Stimulated activated naive B cell treated with anti-CD40 and anti-IgM and Interleukin-4, amounts not matched to agents 10 μg/mL and 1 μg/mL and 100 μg/mL, for 72 hours (primary cell): ENCODE data around the gene HHATL.

Experiments
- ATAC-seq, 2 donors: fragments of 150-1000 bp; cut with Tn5 transposase; replicated peaks; 2 replicates each; pipeline ENCODE4 v1.10.0; 2021; ENCODE audit warnings: moderate library complexity in 1 of 2
- DNase-seq: peaks from one replicate; pipeline ENCODE4 v3.0.0; 2021
- H3K27ac Mint-ChIP-seq: one replicate; pipeline ENCODE4 v1.8.0; 2022; ENCODE audit warnings: mild to moderate bottlenecking, mixed read lengths
- H3K27me3 Mint-ChIP-seq, 2 donors: one replicate each; pipeline ENCODE4 v1.8.0; 2022; ENCODE audit warnings: mixed read lengths in 2 of 2
- H3K36me3 Mint-ChIP-seq, 2 donors: one replicate each; pipeline ENCODE4 v1.8.0; 2022; ENCODE audit warnings: mixed read lengths in 2 of 2, mild to moderate bottlenecking in 1 of 2
- H3K4me1 Mint-ChIP-seq, 2 donors: one replicate each; pipeline ENCODE4 v1.8.0; 2022; ENCODE audit warnings: mixed read lengths in 2 of 2, mild to moderate bottlenecking in 1 of 2
- H3K4me3 Mint-ChIP-seq, 2 donors: one replicate each; pipeline ENCODE4 v1.8.0; 2022; ENCODE audit warnings: mild to moderate bottlenecking in 2 of 2, mixed read lengths in 2 of 2, moderate library complexity in 1 of 2
- H3K9me3 Mint-ChIP-seq, 2 donors: one replicate each; pipeline ENCODE4 v1.8.0; 2022; ENCODE audit warnings: mixed read lengths in 2 of 2, mild to moderate bottlenecking in 1 of 2

HHATL gene

GRCh38 chr3:42701371-42702065, 1.1 kb downstream of the HHATL start:
- H3K4me3 Mint-ChIP-seq = no peak overlapping the region
- no peak overlapping the region for H3K27ac Mint-ChIP-seq
- ATAC-seq (peak; percentile 60 to 66), DNase-seq (no peak)
- H3K36me3 Mint-ChIP-seq = no peaks in the 10 kb centered on the region
- H3K4me1 Mint-ChIP-seq = peaks cover 0 to 6% of the 10 kb centered on the region in 2 donors
- no peaks in the 10 kb centered on the region for H3K9me3 Mint-ChIP-seq
- H3K27me3 Mint-ChIP-seq = peaks cover 20 to 30% of the 10 kb centered on the region in 2 donors

GRCh38 chr3:42700366-42701288, 2.0 kb downstream of the HHATL start:
- no peak overlapping the region for H3K27ac Mint-ChIP-seq
- no peak for DNase-seq

GRCh38 chr3:42699511-42699971, 3.1 kb downstream of the HHATL start:
- no peak overlapping the region for H3K4me3 Mint-ChIP-seq
- H3K9me3 Mint-ChIP-seq = no peaks in the 10 kb centered on the region
- no peak for ATAC-seq
- H3K4me1 Mint-ChIP-seq = peaks cover 0 to 6% of the 10 kb centered on the region in 2 donors
- no peaks in the 10 kb centered on the region for H3K36me3 Mint-ChIP-seq
- no peak for DNase-seq
- no peak overlapping the region for H3K27ac Mint-ChIP-seq
- H3K27me3 Mint-ChIP-seq = peaks cover 20 to 25% of the 10 kb centered on the region in 2 donors

More at GRCh38 chr3:42700366-42701288, 2.0 kb downstream of the HHATL start:
- Mint-ChIP-seq H3K4me3 (no peak overlapping the region), H3K36me3 (no peaks in the 10 kb centered on the region), H3K4me1 (peaks cover 0 to 6% of the 10 kb centered on the region in 2 donors), H3K27me3 (peaks cover 20 to 25% of the 10 kb centered on the region in 2 donors), H3K9me3 (no peaks in the 10 kb centered on the region)
- no peak for ATAC-seq

- Mint-ChIP-seq H3K27me3 (peaks cover 20 to 24% of the 10 kb centered on the region in 2 donors), H3K4me1 (peaks cover 0 to 6% of the 10 kb centered on the region in 2 donors), H3K36me3 (no peaks in the 10 kb centered on the region), H3K9me3 (no peaks in the 10 kb centered on the region), H3K4me3 (no peak overlapping the region), H3K27ac (no peak overlapping the region)
- ATAC-seq = no peak
- no peak for DNase-seq
Measured at GRCh38 chr3:42698911-42699230, 3.7 kb downstream of the HHATL start.

- H3K4me3 Mint-ChIP-seq = no peak overlapping the region
- H3K27me3 Mint-ChIP-seq = peaks cover 19 to 20% of the 10 kb centered on the region in 2 donors
- DNase-seq (no peak), ATAC-seq (no peak)
- H3K9me3 Mint-ChIP-seq = no peaks in the 10 kb centered on the region
- H3K4me1 Mint-ChIP-seq = peaks cover 0 to 6% of the 10 kb centered on the region in 2 donors
- H3K27ac Mint-ChIP-seq = no peak overlapping the region
- no peaks in the 10 kb centered on the region for H3K36me3 Mint-ChIP-seq
Measured at GRCh38 chr3:42698216-42698910, 4.2 kb downstream of the HHATL start.

- Mint-ChIP-seq H3K4me3 (no peak overlapping the region), H3K27me3 (peaks cover 14 to 20% of the 10 kb centered on the region in 2 donors), H3K9me3 (no peaks in the 10 kb centered on the region), H3K27ac (no peak overlapping the region), H3K4me1 (peaks cover 0 to 6% of the 10 kb centered on the region in 2 donors), H3K36me3 (no peaks in the 10 kb centered on the region)
- ATAC-seq (no peak), DNase-seq (no peak)
Measured at GRCh38 chr3:42697289-42698051, 5.1 kb downstream of the HHATL start.

GRCh38 chr3:42696356-42697288, 6.0 kb downstream of the HHATL start:
- Mint-ChIP-seq H3K4me3 (no peak overlapping the region), H3K36me3 (no peaks in the 10 kb centered on the region)
- no peak for DNase-seq

GRCh38 chr3:42694366-42694765, 8.2 kb downstream of the HHATL start:
- DNase-seq (no peak), ATAC-seq (no peak)
- Mint-ChIP-seq H3K4me1 (no peaks in the 10 kb centered on the region), H3K27me3 (peaks cover 0 to 12% of the 10 kb centered on the region in 2 donors), H3K9me3 (no peaks in the 10 kb centered on the region), H3K36me3 (no peaks in the 10 kb centered on the region), H3K27ac (no peak overlapping the region), H3K4me3 (no peak overlapping the region)

More at GRCh38 chr3:42696356-42697288, 6.0 kb downstream of the HHATL start:
- H3K27me3 Mint-ChIP-seq = peaks cover 13 to 18% of the 10 kb centered on the region in 2 donors
- H3K4me1 Mint-ChIP-seq = peaks cover 0 to 6% of the 10 kb centered on the region in 2 donors
- H3K9me3 Mint-ChIP-seq = no peaks in the 10 kb centered on the region
- no peak overlapping the region for H3K27ac Mint-ChIP-seq
- ATAC-seq = no peak

GRCh38 chr3:42693530-42693930, 9.1 kb downstream of the HHATL start:
- no peaks in the 10 kb centered on the region for H3K9me3 Mint-ChIP-seq
- peaks cover 0 to 17% of the 10 kb centered on the region in 2 donors for H3K27me3 Mint-ChIP-seq
- H3K4me1 Mint-ChIP-seq = no peaks in the 10 kb centered on the region
- ATAC-seq = no peak
- H3K27ac Mint-ChIP-seq = no peak overlapping the region
- DNase-seq = no peak
- no peaks in the 10 kb centered on the region for H3K36me3 Mint-ChIP-seq
- no peak overlapping the region for H3K4me3 Mint-ChIP-seq

GRCh38 chr3:42692667-42693529, 9.7 kb downstream of the HHATL start:
- Mint-ChIP-seq H3K27ac (no peak overlapping the region), H3K36me3 (no peaks in the 10 kb centered on the region), H3K4me1 (no peaks in the 10 kb centered on the region), H3K4me3 (no peak overlapping the region), H3K27me3 (peaks cover 0 to 17% of the 10 kb centered on the region in 2 donors), H3K9me3 (no peaks in the 10 kb centered on the region)
- ATAC-seq (no peak), DNase-seq (no peak)

GRCh38 chr3:42691816-42692666, 10.6 kb downstream of the HHATL start:
- DNase-seq (no peak), ATAC-seq (no peak)
- H3K27ac Mint-ChIP-seq = no peak overlapping the region
- H3K4me3 Mint-ChIP-seq = no peak overlapping the region
- H3K27me3 Mint-ChIP-seq = peaks cover 1 to 20% of the 10 kb centered on the region in 2 donors
- H3K36me3 Mint-ChIP-seq = no peaks in the 10 kb centered on the region
- H3K9me3 Mint-ChIP-seq = no peaks in the 10 kb centered on the region
- no peaks in the 10 kb centered on the region for H3K4me1 Mint-ChIP-seq
